Subcutaneous preadipocyte (primary cell): ENCODE data around the gene CAMKV. TPM values are rescaled to one million over a fixed set of nuclear protein-coding genes. Genes with fewer than 3 reads are reported as not detected.

ENCODE experiments used
- small RNA-seq: library from RNA; depleted of rRNA; stranded (forward); fragments of <200 nt; gene quantifications from one replicate; pipeline ENCODE3, GENCODE V24; 2012
- total RNA-seq: library from RNA; depleted of rRNA; stranded (reverse); fragments of >200 nt; gene quantifications from 2 replicates; pipeline ENCODE4 v1.2.3, GENCODE V29; 2012

The CAMKV gene
- total RNA-seq: not detected in 2 replicates

GRCh38 chr3:49869525-49870126, at the start of gene CAMKV:
CAMKV (minus strand) TSS chr3:49869906; CDS start chr3:49862388, 7,518 bp downstream.

DNA sequence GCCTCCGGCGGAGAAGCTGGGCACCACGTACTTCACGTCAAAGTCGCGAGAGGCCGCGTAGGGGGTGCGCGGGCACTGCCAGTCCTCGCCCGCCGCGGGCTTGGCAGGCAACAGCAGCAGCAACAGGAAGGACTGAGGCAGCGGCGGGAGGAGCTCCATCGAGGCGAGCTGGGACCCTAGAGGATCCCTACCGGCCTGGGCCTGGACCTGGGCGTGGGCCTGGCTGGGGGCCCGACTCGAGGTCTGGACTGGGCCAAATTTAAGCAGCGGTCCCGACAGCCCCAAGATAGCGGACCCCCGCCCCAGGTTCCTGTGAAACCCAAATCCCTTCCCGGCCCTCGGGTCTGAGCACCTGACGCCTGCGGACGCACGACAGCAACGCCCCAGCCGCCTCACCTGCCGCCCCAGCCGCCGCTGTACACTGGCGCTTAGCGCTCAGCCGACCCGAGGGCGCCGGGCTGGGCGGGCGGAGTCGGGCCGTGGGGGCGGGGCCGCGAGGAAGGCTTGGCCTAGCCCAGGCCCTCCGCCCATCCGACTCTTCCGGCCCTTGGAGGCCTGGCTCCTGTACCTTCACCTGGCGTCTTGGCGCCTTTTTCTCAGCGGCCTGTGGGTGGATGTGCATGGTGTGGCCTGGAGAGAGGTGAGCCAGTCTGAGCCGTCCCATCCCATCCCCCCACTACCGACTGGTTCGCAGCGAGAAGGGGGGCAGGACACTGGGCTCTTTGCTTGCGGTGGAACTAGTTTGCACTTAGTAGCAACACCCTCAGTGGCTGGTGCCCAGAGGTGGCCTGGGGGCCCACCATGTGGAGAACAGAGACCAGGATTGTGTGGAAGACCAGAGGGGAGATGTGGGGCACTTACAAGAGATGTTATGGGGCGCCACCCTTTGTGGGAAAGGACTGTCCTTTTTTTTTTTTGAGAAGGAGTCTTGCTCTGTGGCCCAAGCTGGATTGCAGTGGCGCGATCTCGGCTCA, 34.0 kb upstream of the CAMKV start, which contains the start of gene MST1R:
MST1R (minus strand) TSS at position 423 of the 974 bp plus-strand sequence; CDS start at position 159, 264 bp downstream.

DNA sequence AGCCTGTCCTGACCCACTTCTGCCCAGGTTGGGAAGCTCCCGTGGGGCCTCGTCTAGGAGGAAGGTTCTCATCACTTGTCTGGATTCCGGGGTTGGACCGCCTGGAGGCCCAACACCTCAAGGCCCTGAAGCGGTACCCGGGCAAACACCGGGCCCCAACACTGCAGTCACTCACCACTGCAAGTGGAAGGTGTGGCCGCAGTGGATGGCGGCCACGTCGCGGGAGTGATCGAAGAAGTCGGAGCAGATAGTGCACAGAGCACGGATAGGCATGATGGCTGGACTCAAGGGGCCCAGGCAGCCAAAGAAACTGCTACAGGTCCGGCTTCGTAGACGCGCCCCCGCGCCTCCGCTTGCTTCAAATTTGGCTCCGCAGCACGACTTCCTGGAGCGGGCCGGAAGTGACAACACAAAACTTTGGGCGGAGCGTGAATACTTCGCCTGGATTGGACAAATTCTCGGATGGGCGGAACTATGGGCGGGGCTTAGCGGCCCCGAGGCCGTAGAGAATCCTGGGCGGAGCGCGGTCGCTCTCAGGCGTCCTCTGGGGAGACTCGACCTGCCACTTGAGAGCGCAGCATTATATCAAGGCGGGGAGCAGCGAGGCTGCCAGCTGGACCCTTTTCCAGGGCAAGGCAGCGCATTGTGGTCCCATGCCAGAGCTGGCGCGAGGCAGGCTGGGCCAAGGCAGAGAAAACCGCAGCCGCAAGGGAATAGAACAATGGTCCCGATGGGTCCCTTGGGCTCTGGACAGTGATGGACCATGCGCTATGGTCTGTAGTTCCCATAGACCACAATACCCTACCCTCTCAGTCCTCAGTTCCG, 13.3 kb downstream of the CAMKV start, which contains the start of gene TRAIP:
TRAIP (minus strand) TSS at position 384 of the 825 bp plus-strand sequence; CDS start at position 273, 111 bp downstream.

DNA sequence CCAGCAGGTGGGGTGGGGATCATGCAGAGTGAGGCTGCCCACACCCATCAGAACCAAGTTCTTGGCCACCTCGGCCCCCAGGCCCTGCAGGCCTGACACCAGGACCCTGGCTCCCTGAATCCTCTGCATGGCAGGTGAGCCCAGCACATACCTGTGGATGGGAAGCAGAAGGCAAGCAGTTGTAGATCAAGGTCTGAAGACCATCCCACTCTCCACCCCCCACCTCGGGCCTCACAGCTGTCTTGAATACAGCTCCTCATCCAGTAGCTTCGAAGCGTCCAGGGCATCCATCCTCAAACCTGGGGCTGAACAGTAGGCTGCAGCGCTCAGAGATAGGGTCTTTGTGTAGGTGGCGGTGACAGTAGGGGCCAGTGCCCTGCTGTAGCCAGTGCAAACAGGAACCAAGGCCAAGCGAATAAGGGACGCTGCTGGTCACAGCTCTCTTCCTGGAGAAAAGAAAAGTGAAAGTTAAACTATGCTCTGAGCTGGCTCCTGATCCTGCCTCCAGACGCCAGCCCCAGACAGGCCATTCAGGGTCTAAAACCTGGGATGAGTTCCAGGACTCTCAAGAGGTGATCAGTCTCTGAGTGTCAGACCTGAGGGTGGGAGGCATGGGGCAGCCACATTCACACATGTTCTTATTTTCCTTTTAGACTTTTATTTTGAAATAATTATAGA, 56.1 kb downstream of the CAMKV start, which contains the start of gene UBA7:
UBA7 (minus strand) TSS at position 457 of the 678 bp plus-strand sequence; CDS start at position 291, 166 bp downstream.

Small RNAs within 50 kb of the gene (small RNA-seq; reads per million reads assigned to genes)
- not detected for gene RN7SL217P

Other genes with a start within 250 kb of the CAMKV start
- 127 and 142 TPM in 2 replicates for gene APEH, start 195.6 kb downstream of the CAMKV start, total RNA-seq
- gene MST1, start 180.4 kb downstream of the CAMKV start, total RNA-seq: 3.3 and 4.8 TPM in 2 replicates
- gene RNF123, start 180.3 kb downstream of the CAMKV start, total RNA-seq: 25.0 and 35.8 TPM in 2 replicates
- gene AMIGO3, start 150.2 kb downstream of the CAMKV start, total RNA-seq: 0.37 and 1.2 TPM in 2 replicates
- gene GMPPB, start 146.0 kb downstream of the CAMKV start, total RNA-seq: 16.2 and 26.0 TPM in 2 replicates
- gene IP6K1, start 83.4 kb downstream of the CAMKV start, total RNA-seq: 33.4 and 35.6 TPM in 2 replicates
- gene CDHR4, start 70.0 kb downstream of the CAMKV start, total RNA-seq: 0.37 TPM in 1 of 2 replicates, not detected in the other
- gene INKA1, start 66.6 kb downstream of the CAMKV start, total RNA-seq: 6.2 and 6.6 TPM in 2 replicates
- 26.6 and 36.0 TPM in 2 replicates for gene UBA7, start 56.0 kb downstream of the CAMKV start, total RNA-seq
- 4.8 and 6.5 TPM in 2 replicates for gene TRAIP, start 13.3 kb downstream of the CAMKV start, total RNA-seq
- gene MST1R, start 34.0 kb upstream of the CAMKV start, total RNA-seq: 0.37 and 0.59 TPM in 2 replicates
- 13.6 and 17.0 TPM in 2 replicates for gene MON1A, start 59.9 kb upstream of the CAMKV start, total RNA-seq
- gene RBM6, start 70.2 kb upstream of the CAMKV start, total RNA-seq: 34.6 and 37.5 TPM in 2 replicates
- 126 and 161 TPM in 2 replicates for gene RBM5, start 219.0 kb upstream of the CAMKV start, total RNA-seq